Osteoblast (primary cell): ENCODE data around the gene RAB3B. TPM values are rescaled to one million over a fixed set of nuclear protein-coding genes. Genes with fewer than 3 reads are reported as not detected.
"Not testable (repeated sequence)": the region's sequence is repeated elsewhere in the genome, so short reads cannot be mapped to it uniquely, and the experiment has no call there.

Source experiments
- DNase-seq: peaks from one replicate; pipeline ENCODE4 v3.0.0; 2011; ENCODE audit warnings: low spot score, mixed read lengths; ENCODE audit not compliant: insufficient read length; ENCODE audit errors: missing footprints
- H2AFZ ChIP-seq: 2 replicates; pipeline ENCODE4 v1.6.0; 2011; ENCODE audit warnings: mild to moderate bottlenecking, low read length
- H3K27ac ChIP-seq: 2 replicates; pipeline ENCODE4 v1.5.1; 2011; ENCODE audit warnings: mild to moderate bottlenecking, low read depth, low read length, moderate library complexity
- H3K27me3 ChIP-seq: 2 replicates; pipeline ENCODE4 v1.6.0; 2012; ENCODE audit warnings: mild to moderate bottlenecking, control low read depth, inconsistent platforms, low read length, moderate library complexity; ENCODE audit not compliant: insufficient read depth
- H3K36me3 ChIP-seq: 2 replicates; pipeline ENCODE4 v1.5.1; 2011; ENCODE audit warnings: mild to moderate bottlenecking, low read length, control low read depth, moderate library complexity; ENCODE audit not compliant: insufficient read depth
- H3K4me1 ChIP-seq: 2 replicates; pipeline ENCODE4 v1.5.1; 2011; ENCODE audit warnings: mild to moderate bottlenecking, low read length, control low read depth, moderate library complexity; ENCODE audit not compliant: insufficient read depth
- H3K4me2 ChIP-seq: 2 replicates; pipeline ENCODE4 v1.6.0; 2011; ENCODE audit warnings: mild to moderate bottlenecking, low read length; ENCODE audit not compliant: insufficient read depth
- H3K4me3 ChIP-seq: fragments of 200-600 bp; sonication (generic); 3 replicates; pipeline ENCODE4 v1.5.1; 2012; ENCODE audit warnings: mild to moderate bottlenecking, low read length, inconsistent platforms; ENCODE audit not compliant: insufficient read depth
- H3K79me2 ChIP-seq: 2 replicates; pipeline ENCODE4 v1.6.0; 2012; ENCODE audit warnings: mild to moderate bottlenecking, low read length, control low read depth, inconsistent platforms; ENCODE audit not compliant: insufficient read depth
- H3K9me3 ChIP-seq: 2 replicates; pipeline ENCODE4 v1.5.1; 2011; ENCODE audit warnings: low read depth, low read length, control low read depth
- H4K20me1 ChIP-seq: 2 replicates; pipeline ENCODE4 v1.6.0; 2012; ENCODE audit warnings: mild to moderate bottlenecking, low read length, control low read depth; ENCODE audit not compliant: insufficient read depth
- CTCF ChIP-seq: IDR thresholded peaks from 2 replicates; pipeline ENCODE4 v1.5.1; 2011; ENCODE audit warnings: mild to moderate bottlenecking, low read depth, low read length, moderate library complexity; ENCODE audit errors: extremely low read depth
- total RNA-seq: library from RNA; depleted of rRNA; stranded (reverse); fragments of >200 nt; gene quantifications from 2 replicates; pipeline ENCODE4 v1.2.3, GENCODE V29; 2012

Gene RAB3B
- total RNA-seq, 1 donor: 14.5 TPM

GRCh38 chr1:51969038-51969705 is 21.3 kb downstream of the RAB3B start:
- DNase-seq: peak; percentile 96
- Histone ChIP-seq H2AFZ (no peak overlapping the region), H3K9me3 (no peaks in the 10 kb centered on the region), H3K79me2 (peaks cover 18% of the 10 kb centered on the region), H3K36me3 (peaks cover 9% of the 10 kb centered on the region), H4K20me1 (no peaks in the 10 kb centered on the region), H3K4me1 (peaks cover 33% of the 10 kb centered on the region), H3K27ac (peak overlapping the region; percentile 93), H3K27me3 (no peaks in the 10 kb centered on the region), H3K4me3 (no peak overlapping the region), H3K4me2 (peak overlapping the region; percentile 40)
- TF ChIP-seq CTCF: no peak

- no peak overlapping the region for H3K4me2 ChIP-seq
- peaks cover 18% of the 10 kb centered on the region for H3K79me2 ChIP-seq
- H2AFZ ChIP-seq: no peak overlapping the region
- peak overlapping the region; percentile 93 for H3K27ac ChIP-seq
- no peak for TF ChIP-seq CTCF
- H3K36me3 ChIP-seq: peaks cover 4% of the 10 kb centered on the region
- DNase-seq: no peak
- no peak overlapping the region for H3K4me3 ChIP-seq
- no peaks in the 10 kb centered on the region for H3K27me3 ChIP-seq
- no peaks in the 10 kb centered on the region for H3K9me3 ChIP-seq
- peaks cover 29% of the 10 kb centered on the region for H3K4me1 ChIP-seq
- H4K20me1 ChIP-seq: no peaks in the 10 kb centered on the region
Observed at GRCh38 chr1:51968632-51969031, 21.9 kb downstream of the RAB3B start.

- H3K4me3 ChIP-seq, H3K36me3 ChIP-seq, H3K27ac ChIP-seq, H2AFZ ChIP-seq, DNase-seq, H3K27me3 ChIP-seq, H3K9me3 ChIP-seq, H4K20me1 ChIP-seq, H3K4me2 ChIP-seq: not testable (repeated sequence)
- peaks cover 18% of the 10 kb centered on the region for H3K79me2 ChIP-seq
- peaks cover 34% of the 10 kb centered on the region for H3K4me1 ChIP-seq
Observed at GRCh38 chr1:51967213-51967791, 23.2 kb downstream of the RAB3B start.

- H3K27me3 ChIP-seq: no peaks in the 10 kb centered on the region
- DNase-seq: no peak
- H3K9me3 ChIP-seq: no peaks in the 10 kb centered on the region
- H3K36me3 ChIP-seq: peaks cover 4% of the 10 kb centered on the region
- H3K4me2 ChIP-seq: no peak overlapping the region
- no peak overlapping the region for H2AFZ ChIP-seq
- H3K4me3 ChIP-seq: no peak overlapping the region
- no peaks in the 10 kb centered on the region for H4K20me1 ChIP-seq
- peaks cover 23% of the 10 kb centered on the region for H3K79me2 ChIP-seq
- no peak for TF ChIP-seq CTCF
- H3K4me1 ChIP-seq: peaks cover 37% of the 10 kb centered on the region
- no peak overlapping the region for H3K27ac ChIP-seq
Observed at GRCh38 chr1:51966559-51966958, 23.9 kb downstream of the RAB3B start.
